BJ (cell line): ENCODE results near the gene GIMAP2. TPM values are rescaled to one million over a fixed set of nuclear protein-coding genes. Genes with fewer than 3 reads are reported as not detected.

Experiments
- CTCF ChIA-PET: fragments of 350-600 bp; formaldehyde crosslinking; extraction: SDS; loops from one replicate; lab custom pipeline; 2021; ENCODE audit warnings: antibody characterized with exemption, inconsistent platforms; lab: Yijun Ruan, JAX
- POLR2A ChIA-PET: fragments of 300-600 bp; sonication (Branson Sonifier 250); formaldehyde crosslinking; extraction: SDS; loops from one replicate; lab custom pipeline; 2021; ENCODE audit warnings: antibody characterized with exemption; lab: Charles Lee
- DNase-seq: peaks from one replicate; pipeline ENCODE4 v3.0.0-alpha.2; 2011; ENCODE audit warnings: low read depth
- H3K27me3 ChIP-seq: 2 replicates; pipeline ENCODE4 v1.6.0; 2011; ENCODE audit warnings: low read length; ENCODE audit not compliant: control insufficient read depth, insufficient read depth
- H3K36me3 ChIP-seq: 2 replicates; pipeline ENCODE4 v1.5.1; 2011; ENCODE audit warnings: low read length; ENCODE audit not compliant: control insufficient read depth, insufficient read depth
- H3K4me3 ChIP-seq: 2 replicates; pipeline ENCODE4 v1.5.1; 2011; ENCODE audit warnings: low read depth, mild to moderate bottlenecking, control low read depth, low read length
- CTCF ChIP-seq: IDR thresholded peaks from 2 replicates; pipeline ENCODE4 v1.5.1; 2011; ENCODE audit warnings: low read depth, mild to moderate bottlenecking, control low read depth, inconsistent platforms, low read length, moderate library complexity; ENCODE audit not compliant: insufficient read depth
- polyA plus RNA-seq: library from polyadenylated mRNA; depleted of rRNA; stranded (reverse); fragments of >200 nt; gene quantifications from 2 replicates; pipeline ENCODE4 v1.2.3, GENCODE V29; 2011

Gene GIMAP2
- polyA plus RNA-seq, 1 experiment, result 0.05 TPM

DNA sequence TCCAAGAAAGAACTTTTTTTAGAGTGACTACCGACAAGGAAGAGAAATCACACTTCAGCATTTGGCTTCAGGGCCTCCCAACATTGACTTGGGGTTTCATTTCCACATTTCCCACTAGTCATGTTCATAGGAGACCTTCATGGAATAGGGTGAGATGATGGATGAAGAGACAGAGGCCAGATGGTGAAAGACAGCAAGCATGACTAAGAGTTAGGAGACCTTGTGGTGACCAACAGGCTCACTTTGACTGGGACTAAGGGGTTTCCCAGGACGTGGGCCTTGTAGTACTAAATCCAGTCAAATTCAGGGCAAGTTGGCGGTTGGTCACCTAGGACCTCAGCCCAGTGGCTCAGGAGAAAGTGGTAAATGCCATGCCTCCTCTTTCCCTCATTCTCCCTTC, 48.7 kb downstream of the GIMAP2 start:
- DNase-seq, result no peak
- POLR2A ChIA-PET, result no interaction called here
- no peak overlapping the region for H3K4me3 ChIP-seq
- H3K36me3 ChIP-seq, result no peaks in the 10 kb centered on the region
- CTCF ChIA-PET, result no interaction called here
- no peak for TF ChIP-seq CTCF
- no peaks in the 10 kb centered on the region for H3K27me3 ChIP-seq

DNA sequence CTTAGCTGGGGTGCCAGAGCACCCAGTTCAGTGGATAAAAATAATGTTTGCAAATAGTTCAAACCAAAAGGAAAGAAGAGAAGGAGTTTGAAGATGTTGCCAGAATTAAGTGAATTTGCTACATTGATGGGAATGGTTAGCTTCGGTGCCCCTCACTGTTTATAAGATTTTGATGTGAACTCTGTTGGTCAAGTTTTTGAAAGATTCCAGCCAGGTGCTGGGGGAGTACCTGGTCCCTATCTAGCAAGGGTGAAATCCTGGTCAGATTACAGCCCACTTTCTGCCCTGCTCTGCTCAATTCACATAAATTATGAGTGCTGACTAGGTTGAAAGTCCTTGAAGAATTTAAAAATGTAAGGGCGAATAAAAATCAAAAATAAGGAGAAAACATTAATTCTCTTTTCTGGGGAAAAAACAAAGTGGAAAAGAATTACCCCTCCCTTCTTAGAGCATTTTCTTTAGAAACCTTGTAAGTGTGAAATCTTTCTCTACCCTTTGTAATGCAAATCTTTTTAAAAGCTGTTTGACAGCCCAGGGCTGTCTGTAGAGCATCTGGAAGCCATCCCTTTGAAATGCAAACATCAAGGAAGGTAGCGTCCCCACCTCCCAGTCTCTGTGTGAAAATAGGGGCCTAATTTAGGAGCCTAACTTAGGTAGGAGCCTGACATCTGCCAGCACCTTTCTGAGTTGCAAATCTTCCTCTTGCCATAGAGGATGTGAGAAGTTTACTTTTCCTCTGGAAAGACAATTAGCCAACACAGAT, 50.3 kb downstream of the GIMAP2 start:
- no peak for TF ChIP-seq CTCF
- Histone ChIP-seq H3K36me3 (no peaks in the 10 kb centered on the region), H3K4me3 (no peak overlapping the region), H3K27me3 (no peaks in the 10 kb centered on the region)
- ChIA-PET CTCF (no interaction called here), POLR2A (no interaction called here)
- DNase-seq, result no peak

DNA sequence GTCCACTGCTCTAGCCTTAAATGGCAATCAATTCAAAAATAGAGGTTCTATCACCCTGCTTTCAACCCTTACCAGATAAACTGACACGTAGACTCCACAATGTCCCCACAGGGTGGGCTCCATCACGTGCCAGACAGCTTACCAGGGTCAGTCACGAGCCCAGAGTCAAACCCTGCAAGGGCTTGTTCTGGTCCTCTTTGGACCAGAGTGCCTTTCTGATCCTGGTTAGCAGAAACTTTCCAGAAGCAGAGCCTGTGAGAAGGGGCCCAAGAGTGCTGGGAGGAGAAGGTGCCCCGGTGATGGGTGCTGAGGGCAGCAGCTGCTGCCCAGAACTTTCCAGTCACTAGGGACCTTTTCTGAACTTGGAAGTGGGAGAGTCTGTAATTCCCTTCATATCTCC, 51.4 kb downstream of the GIMAP2 start:
- Histone ChIP-seq H3K27me3 (no peaks in the 10 kb centered on the region), H3K4me3 (no peak overlapping the region), H3K36me3 (no peaks in the 10 kb centered on the region)
- POLR2A ChIA-PET, result no interaction called here
- DNase-seq, result no peak
- CTCF ChIA-PET, result interaction anchor here (0.5 kb wide), 1 partner anchor 447 kb away, joined by 3 read pairs; no protein-coding TSS in a partner anchor
- no peak for TF ChIP-seq CTCF

- Histone ChIP-seq H3K27me3 (no peaks in the 10 kb centered on the region), H3K36me3 (no peaks in the 10 kb centered on the region), H3K4me3 (no peak within 1 kb of the TSS)
- ChIA-PET POLR2A (no interaction called here), CTCF (interaction anchor here (0.5 kb wide), 1 partner anchor 447 kb away, joined by 3 read pairs; no protein-coding TSS in a partner anchor)
- TF ChIP-seq CTCF, result no peak
- no peak for DNase-seq
These were observed 52.0 kb downstream of the GIMAP2 start, which contains the start of gene GIMAP5 for GRCh38 chr7:150737265-150738055. Gene GIMAP5 (plus strand): TSS chr7:150737418. CDS start chr7:150740885, 3,467 bp downstream.

GRCh38 chr7:150738092-150738491, 52.6 kb downstream of the GIMAP2 start:
- ChIA-PET CTCF (no interaction called here), POLR2A (no interaction called here)
- Histone ChIP-seq H3K27me3 (no peaks in the 10 kb centered on the region), H3K36me3 (no peaks in the 10 kb centered on the region), H3K4me3 (no peak overlapping the region)
- no peak for TF ChIP-seq CTCF
- DNase-seq, result no peak
